Kasumi-1 (cell line): Measurements from ENCODE around the gene SCGB2B2.
"Not testable (repeated sequence)": the region's sequence is repeated elsewhere in the genome, so short reads cannot be mapped to it uniquely, and the experiment has no call there.

ENCODE experiments used
- DNase-seq, 2 experiments: peaks; one replicate each; lab custom pipeline; 2025; lab: John Stamatoyannopoulos, UW

Gene SCGB2B2

GRCh38 chr19:34676697-34677385 is at the start of gene SCGB2B2:
Gene SCGB2B2 (minus strand): TSS chr19:34677159. CDS start chr19:34594563, 82,596 bp downstream.
- DNase-seq, result peak; percentile 90

- no peak for DNase-seq
Measured at GRCh38 chr19:34725400-34725799, 48.4 kb upstream of the SCGB2B2 start.

- DNase-seq, result no peak
Measured at GRCh38 chr19:34722353-34722752, 45.4 kb upstream of the SCGB2B2 start.

GRCh38 chr19:34715357-34715756 is 38.4 kb upstream of the SCGB2B2 start:
- no peak for DNase-seq

- DNase-seq, result no peak
Measured at GRCh38 chr19:34713262-34713637, 36.3 kb upstream of the SCGB2B2 start.

- peak; percentile 80 to 88 for DNase-seq
Measured at GRCh38 chr19:34712395-34713261, 35.7 kb upstream of the SCGB2B2 start.

GRCh38 chr19:34711890-34712289 is 34.9 kb upstream of the SCGB2B2 start:
- no peak for DNase-seq

- DNase-seq, result no peak
Measured at GRCh38 chr19:34707661-34708060, 30.7 kb upstream of the SCGB2B2 start.

- no peak for DNase-seq
Measured at GRCh38 chr19:34692549-34692948, 15.6 kb upstream of the SCGB2B2 start.

GRCh38 chr19:34690372-34690771 is 13.4 kb upstream of the SCGB2B2 start:
- DNase-seq, result no peak

GRCh38 chr19:34688592-34688991 is 11.6 kb upstream of the SCGB2B2 start:
- no peak for DNase-seq

- no peak for DNase-seq
Measured at GRCh38 chr19:34687348-34687747, 10.4 kb upstream of the SCGB2B2 start.

- no peak for DNase-seq
Measured at GRCh38 chr19:34686455-34686854, 9.5 kb upstream of the SCGB2B2 start.

- DNase-seq, result not testable (repeated sequence)
Measured at GRCh38 chr19:34685266-34685665, 8.3 kb upstream of the SCGB2B2 start.

GRCh38 chr19:34681478-34681877 is 4.5 kb upstream of the SCGB2B2 start:
- no peak for DNase-seq

- DNase-seq, result no peak
Measured at GRCh38 chr19:34678421-34678820, 1.5 kb upstream of the SCGB2B2 start.

- DNase-seq, result no peak
Measured at GRCh38 chr19:34678085-34678412, 1.1 kb upstream of the SCGB2B2 start.

GRCh38 chr19:34677386-34678084 is 576 bp upstream of the SCGB2B2 start, which contains the start of gene ZNF302:
Gene ZNF302 (plus strand): TSS chr19:34677678. CDS start chr19:34678805, 1,127 bp downstream.
- DNase-seq, result peak; percentile 91 to 93

- no peak for DNase-seq
Measured at GRCh38 chr19:34675919-34676318, 1.0 kb downstream of the SCGB2B2 start.

- no peak for DNase-seq
Measured at GRCh38 chr19:34675250-34675649, 1.7 kb downstream of the SCGB2B2 start.

GRCh38 chr19:34673590-34673989 is 3.4 kb downstream of the SCGB2B2 start:
- no peak for DNase-seq

GRCh38 chr19:34671972-34672371 is 5.0 kb downstream of the SCGB2B2 start:
- no peak for DNase-seq

- DNase-seq, result no peak
Measured at GRCh38 chr19:34669305-34669704, 7.7 kb downstream of the SCGB2B2 start.
